ENCODE measurements around the gene NR6A1. TPM values are rescaled to one million over a fixed set of nuclear protein-coding genes. Genes with fewer than 3 reads are reported as not detected.

Gene NR6A1
- total RNA-seq, 1 donor from 2014 or later = 0.53 TPM

DNA sequence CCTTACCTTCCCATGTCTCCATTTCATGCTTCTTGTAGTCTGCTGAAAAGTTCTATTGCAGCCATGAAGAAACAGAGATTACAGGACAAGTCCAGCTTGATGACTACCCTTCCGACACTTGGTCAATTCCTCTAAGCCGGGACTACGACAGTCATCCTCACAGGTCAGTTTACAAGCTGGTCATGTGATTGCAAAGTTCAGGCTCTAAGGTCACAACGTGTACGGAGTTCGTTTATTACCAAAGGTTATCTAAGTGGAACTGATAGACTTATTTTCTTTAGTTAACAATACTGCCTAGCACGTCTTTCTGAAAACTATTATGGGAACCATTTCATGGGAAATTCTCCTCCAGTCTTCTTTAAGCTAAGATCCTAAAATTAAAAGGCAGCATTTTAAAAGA, 175.4 kb downstream of the NR6A1 start:
- DNase-seq (ENCODE audit: low spot score in 2 of 2) = no peak
- Histone ChIP-seq H3K36me3 (no peaks in the 10 kb centered on the region), H3K27ac (no peak overlapping the region), H3K4me1 (no peaks in the 10 kb centered on the region), H3K4me3 (no peak overlapping the region), H3K9me3 (no peaks in the 10 kb centered on the region), H3K27me3 (no peaks in the 10 kb centered on the region)
- TF ChIP-seq CTCF (IDR thresholded peaks at IDR 0.05) = no peak
- intact Hi-C loops (cut with DNase I) = no loop called here

DNA sequence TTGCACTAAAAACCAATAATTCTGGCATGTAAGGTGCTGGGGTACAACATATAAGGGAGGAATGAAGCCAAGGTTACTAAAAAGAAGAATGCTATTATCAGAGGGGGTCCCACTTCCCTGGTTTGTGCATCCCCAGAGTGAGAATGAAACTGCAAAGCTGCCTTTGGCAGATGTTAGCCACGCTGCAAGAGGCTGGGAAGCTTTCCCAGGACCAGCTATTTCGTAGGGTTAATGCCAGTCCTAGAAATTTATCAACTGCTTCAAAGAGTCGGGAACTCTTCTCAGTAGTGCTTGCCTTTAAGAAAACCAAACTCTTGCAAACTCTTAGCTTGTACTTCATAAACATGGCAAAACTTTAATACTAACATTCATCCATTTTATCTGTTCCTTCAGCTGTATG, 176.4 kb downstream of the NR6A1 start:
- no peak for TF ChIP-seq CTCF (IDR thresholded peaks at IDR 0.05)
- no peaks in the 10 kb centered on the region for H3K27me3 ChIP-seq
- H3K9me3 ChIP-seq = no peaks in the 10 kb centered on the region
- no peak overlapping the region for H3K4me3 ChIP-seq
- H3K4me1 ChIP-seq = no peaks in the 10 kb centered on the region
- H3K36me3 ChIP-seq = no peaks in the 10 kb centered on the region
- intact Hi-C loops (cut with DNase I) = no loop called here
- no peak overlapping the region for H3K27ac ChIP-seq
- no peak for DNase-seq (ENCODE audit: low spot score in 2 of 2)

DNA sequence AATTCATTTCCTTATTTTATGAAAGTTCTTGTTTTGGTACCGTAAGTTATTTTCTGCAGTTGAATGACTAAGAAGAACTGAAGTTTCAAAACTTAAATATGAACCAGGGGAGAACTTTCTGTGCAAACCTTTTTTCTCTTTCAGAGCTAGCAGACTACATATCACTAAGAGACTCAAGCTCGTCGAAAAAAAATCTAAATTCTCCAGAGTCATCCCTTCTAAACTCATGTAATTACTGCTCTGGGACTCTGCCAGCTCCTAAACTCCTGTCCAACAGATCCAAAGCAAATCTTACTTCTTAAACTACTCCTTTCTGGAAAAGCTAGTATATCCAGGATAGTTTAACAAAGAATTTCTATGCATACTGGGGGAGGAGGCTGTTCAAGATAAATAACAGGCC, 176.9 kb downstream of the NR6A1 start:
- no peak for TF ChIP-seq CTCF (IDR thresholded peaks at IDR 0.05)
- Histone ChIP-seq H3K27me3 (no peaks in the 10 kb centered on the region), H3K27ac (no peak overlapping the region), H3K4me3 (no peak overlapping the region), H3K9me3 (no peaks in the 10 kb centered on the region), H3K36me3 (no peaks in the 10 kb centered on the region), H3K4me1 (no peaks in the 10 kb centered on the region)
- DNase-seq (ENCODE audit: low spot score in 2 of 2) = no peak
- intact Hi-C loops (cut with DNase I) = no loop called here

GRCh38 chr9:124593651-124594058, 177.5 kb downstream of the NR6A1 start:
- Histone ChIP-seq H3K36me3 (no peaks in the 10 kb centered on the region), H3K4me1 (no peaks in the 10 kb centered on the region), H3K27ac (no peak overlapping the region), H3K4me3 (no peak overlapping the region), H3K9me3 (no peaks in the 10 kb centered on the region), H3K27me3 (no peaks in the 10 kb centered on the region)
- TF ChIP-seq CTCF (IDR thresholded peaks at IDR 0.05) = no peak
- intact Hi-C loops (cut with DNase I) = no loop called here
- DNase-seq (ENCODE audit: low spot score in 2 of 2) = no peak

DNA sequence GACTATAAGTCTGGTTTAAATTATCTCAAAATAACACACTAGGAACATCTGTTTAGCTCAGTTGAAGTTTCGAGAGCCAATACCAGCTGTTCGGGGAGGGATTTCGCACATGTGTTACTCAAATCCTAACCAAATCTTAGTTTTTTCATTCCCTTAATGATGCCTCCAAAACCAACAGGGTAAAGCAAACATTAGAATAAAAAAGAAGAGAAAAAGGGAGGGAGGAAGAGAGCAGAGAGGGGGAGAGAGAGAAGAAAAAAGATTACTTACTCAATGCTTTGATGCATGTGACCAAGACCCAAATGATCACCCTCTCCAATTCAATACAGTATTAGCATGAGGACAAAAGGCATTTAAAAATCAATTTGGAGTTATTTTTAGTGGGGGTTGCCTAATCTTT, 177.9 kb downstream of the NR6A1 start:
- Histone ChIP-seq H3K9me3 (no peaks in the 10 kb centered on the region), H3K4me1 (no peaks in the 10 kb centered on the region), H3K36me3 (no peaks in the 10 kb centered on the region), H3K27ac (no peak overlapping the region), H3K4me3 (no peak overlapping the region), H3K27me3 (no peaks in the 10 kb centered on the region)
- no peak for DNase-seq (ENCODE audit: low spot score in 2 of 2)
- intact Hi-C loops (cut with DNase I) = no loop called here
- TF ChIP-seq CTCF (IDR thresholded peaks at IDR 0.05) = no peak

DNA sequence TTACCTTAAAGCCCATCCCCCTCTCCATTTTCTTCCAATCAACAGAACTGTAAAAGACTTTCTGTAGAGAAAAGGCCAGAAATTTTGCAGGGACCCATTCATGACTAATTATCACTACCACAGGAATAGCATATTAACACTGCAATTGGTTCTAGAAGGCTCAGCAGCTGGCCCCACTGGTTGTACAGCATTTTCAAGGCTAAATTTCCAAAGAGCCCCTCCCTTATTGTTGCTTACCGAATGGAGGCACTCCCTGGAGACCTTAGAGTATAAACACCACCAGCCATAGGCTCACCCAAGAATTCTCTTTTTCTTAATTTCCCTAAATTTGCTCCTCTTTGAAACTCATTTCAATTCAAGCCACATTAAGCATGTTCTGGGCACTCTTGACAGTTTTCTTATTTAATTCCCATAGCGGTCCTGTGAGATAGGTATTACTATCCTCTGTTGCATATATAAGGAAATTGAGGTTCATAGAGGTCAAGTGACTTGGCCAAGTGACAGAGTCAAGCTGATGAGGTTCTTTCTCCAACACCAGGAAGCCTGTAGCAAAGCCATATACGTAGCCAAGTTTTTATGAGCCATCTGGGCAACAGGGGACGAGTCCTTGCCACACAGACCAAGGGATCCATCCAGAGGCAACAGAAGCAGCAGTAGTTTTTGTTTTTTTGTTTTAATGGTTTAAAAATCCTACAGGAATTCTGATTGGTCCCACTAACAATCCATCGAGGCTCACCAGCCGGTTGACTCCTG, 180.0 kb downstream of the NR6A1 start:
- no peak for DNase-seq (ENCODE audit: low spot score in 2 of 2)
- H3K4me1 ChIP-seq = no peaks in the 10 kb centered on the region
- no peak overlapping the region for H3K27ac ChIP-seq
- no peaks in the 10 kb centered on the region for H3K36me3 ChIP-seq
- no peaks in the 10 kb centered on the region for H3K27me3 ChIP-seq
- H3K9me3 ChIP-seq = no peaks in the 10 kb centered on the region
- intact Hi-C loops (cut with DNase I) = no loop called here
- H3K4me3 ChIP-seq = no peak overlapping the region
- no peak for TF ChIP-seq CTCF (IDR thresholded peaks at IDR 0.05)

Measured in ascending aorta (tissue), 2 donors.